GM18868 (cell line): ENCODE data around the gene ZNF426.

ENCODE experiments used
- ATAC-seq: cut with Tn5 transposase; IDR thresholded peaks from one replicate; pipeline ENCODE4 v1.9.1; 2021; ENCODE audit warnings: mild to moderate bottlenecking, moderate library complexity; ENCODE audit not compliant: unreplicated experiment

Gene ZNF426

GRCh38 chr19:9498183-9498902, 40.1 kb downstream of the ZNF426 start, which contains the start of gene ZNF560:
Gene ZNF560, minus strand, starts transcription at chr19:9498616. Its CDS starts 23,303 bp downstream, at chr19:9475313.
- no peak for ATAC-seq

DNA sequence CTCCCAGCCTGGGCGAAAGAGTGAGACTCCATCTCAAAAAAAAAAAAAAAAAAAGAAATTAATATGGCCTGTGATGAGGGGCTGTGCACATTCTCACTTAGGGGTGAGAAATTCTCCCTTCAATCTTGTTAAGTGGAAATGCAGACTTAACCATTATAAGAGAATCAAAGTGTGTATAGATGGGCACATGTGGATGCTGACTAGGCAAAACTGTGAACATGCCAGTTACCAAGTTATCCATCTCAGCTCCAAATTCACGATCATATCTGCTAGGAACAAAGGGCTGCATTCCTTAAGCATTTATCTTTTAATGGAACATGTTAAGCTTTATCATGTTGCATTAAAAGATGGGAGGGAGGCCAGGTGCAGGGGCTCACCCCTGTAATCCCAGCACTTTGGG, 44.3 kb downstream of the ZNF426 start:
- no peak for ATAC-seq

GRCh38 chr19:9487016-9487415, 51.4 kb downstream of the ZNF426 start:
- ATAC-seq, result no peak

GRCh38 chr19:9485140-9485539, 53.3 kb downstream of the ZNF426 start:
- no peak for ATAC-seq

DNA sequence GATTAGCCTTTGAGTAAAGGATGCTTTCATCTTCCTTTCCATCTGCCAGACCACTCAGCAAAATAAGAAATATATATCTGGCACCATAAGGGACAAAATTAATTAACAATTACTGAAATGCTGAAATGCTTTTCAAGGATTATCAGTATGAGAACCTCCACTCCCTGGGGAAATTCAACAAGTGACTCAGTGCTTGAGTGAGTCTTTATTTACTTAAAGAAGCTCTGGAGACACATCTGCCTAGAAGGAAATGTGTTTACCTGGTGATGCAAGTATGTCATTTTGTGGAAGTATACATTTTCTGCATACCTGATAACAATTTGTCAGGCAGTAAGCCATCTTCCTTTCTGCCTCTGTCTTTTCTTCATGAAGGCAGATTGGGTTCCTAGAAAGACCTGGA, 63.5 kb downstream of the ZNF426 start:
- no peak for ATAC-seq
